ENCODE results near the gene WDR20. TPM values are rescaled to one million over a fixed set of nuclear protein-coding genes. Genes with fewer than 3 reads are reported as not detected.
A peak's percentile ranks its signal among the peaks of the same experiment; 100 is the strongest.
"Not testable (repeated sequence)": the region's sequence is repeated elsewhere in the genome, so short reads cannot be mapped to it uniquely, and the experiment has no call there.

The WDR20 gene
- total RNA-seq, 2 experiments from 2014 or later: 32.6 to 33.6 TPM

- DNase-seq (peak; percentile 69), ATAC-seq (peak; percentile 13)
- Mint-ChIP-seq H3K4me1 (peaks cover 27% of the 10 kb centered on the region), H3K27me3 (no peaks in the 10 kb centered on the region), H3K4me3 (peak overlapping the region; percentile 85), H3K27ac (peak overlapping the region; percentile 93), H3K9me3 (ENCODE audit: low read depth) (no peaks in the 10 kb centered on the region), H3K36me3 (peaks cover 4% of the 10 kb centered on the region)
- CTCF ChIA-PET: interaction anchor here (1.9 to 2.1 kb wide), 2 partner anchors 44 to 174 kb away, joined by 4 to 10 read pairs; no protein-coding TSS in a partner anchor
Observed at GRCh38 chr14:102140027-102140749, 491 bp downstream of the WDR20 start.

- H3K36me3 Mint-ChIP-seq: peaks cover 4% of the 10 kb centered on the region
- no peaks in the 10 kb centered on the region for H3K27me3 Mint-ChIP-seq
- H3K4me1 Mint-ChIP-seq: peaks cover 27% of the 10 kb centered on the region
- DNase-seq: no peak
- H3K27ac Mint-ChIP-seq: peak overlapping the region; percentile 93
- ATAC-seq: no peak
- H3K4me3 Mint-ChIP-seq: peak overlapping the region; percentile 85
- no peaks in the 10 kb centered on the region for H3K9me3 Mint-ChIP-seq (ENCODE audit: low read depth)
- CTCF ChIA-PET: no interaction called here
Observed at GRCh38 chr14:102140750-102141145, 1.1 kb downstream of the WDR20 start.

- CTCF ChIA-PET: no interaction called here
- H3K36me3 Mint-ChIP-seq: peaks cover 7% of the 10 kb centered on the region
- no peaks in the 10 kb centered on the region for H3K27me3 Mint-ChIP-seq
Observed at GRCh38 chr14:102141797-102142196, 2.1 kb downstream of the WDR20 start.

GRCh38 chr14:102144914-102145313 is 5.2 kb downstream of the WDR20 start:
- no peaks in the 10 kb centered on the region for H3K9me3 Mint-ChIP-seq (ENCODE audit: low read depth)
- peaks cover 13% of the 10 kb centered on the region for H3K36me3 Mint-ChIP-seq
- H3K4me3 Mint-ChIP-seq: no peak overlapping the region
- ATAC-seq (no peak), DNase-seq (no peak)
- peaks cover 31% of the 10 kb centered on the region for H3K4me1 Mint-ChIP-seq
- H3K27ac Mint-ChIP-seq: no peak overlapping the region
- H3K27me3 Mint-ChIP-seq: no peaks in the 10 kb centered on the region
- CTCF ChIA-PET: interaction anchor here (0.8 to 1.4 kb wide), 3 partner anchors 12 to 49 kb away, joined by 3 read pairs; no protein-coding TSS in a partner anchor

More at GRCh38 chr14:102141797-102142196, 2.1 kb downstream of the WDR20 start:
- ATAC-seq (no peak), DNase-seq (no peak)
- Mint-ChIP-seq H3K4me3 (no peak overlapping the region), H3K27ac (no peak overlapping the region), H3K4me1 (peaks cover 33% of the 10 kb centered on the region), H3K9me3 (ENCODE audit: low read depth) (no peaks in the 10 kb centered on the region)

GRCh38 chr14:102145395-102145794 is 5.7 kb downstream of the WDR20 start:
- no peaks in the 10 kb centered on the region for H3K27me3 Mint-ChIP-seq
- peaks cover 31% of the 10 kb centered on the region for H3K4me1 Mint-ChIP-seq
- no peaks in the 10 kb centered on the region for H3K9me3 Mint-ChIP-seq (ENCODE audit: low read depth)
- no peak for DNase-seq
- H3K27ac Mint-ChIP-seq: no peak overlapping the region
- CTCF ChIA-PET: interaction anchor here (1.2 to 1.4 kb wide), 2 partner anchors 12 to 16 kb away, joined by 3 read pairs; no protein-coding TSS in a partner anchor
- H3K4me3 Mint-ChIP-seq: no peak overlapping the region
- ATAC-seq: no peak
- peaks cover 15% of the 10 kb centered on the region for H3K36me3 Mint-ChIP-seq

- DNase-seq: no peak
Observed at GRCh38 chr14:102146423-102146822, 6.7 kb downstream of the WDR20 start.

GRCh38 chr14:102150083-102150482 is 10.4 kb downstream of the WDR20 start:
- no peaks in the 10 kb centered on the region for H3K27me3 Mint-ChIP-seq
- H3K4me1 Mint-ChIP-seq: peaks cover 18% of the 10 kb centered on the region
- H3K27ac Mint-ChIP-seq: no peak overlapping the region
- CTCF ChIA-PET: interaction anchor here (1.1 kb wide), 1 partner anchor 15 kb away, joined by 3 read pairs; no protein-coding TSS in a partner anchor
- H3K36me3 Mint-ChIP-seq: peaks cover 39% of the 10 kb centered on the region
- H3K4me3 Mint-ChIP-seq: no peak overlapping the region
- DNase-seq: no peak
- H3K9me3 Mint-ChIP-seq (ENCODE audit: low read depth): no peaks in the 10 kb centered on the region
- ATAC-seq: no peak

More at GRCh38 chr14:102146423-102146822, 6.7 kb downstream of the WDR20 start:
- CTCF ChIA-PET: no interaction called here
- Mint-ChIP-seq H3K27ac (no peak overlapping the region), H3K9me3 (ENCODE audit: low read depth) (no peaks in the 10 kb centered on the region), H3K27me3 (no peaks in the 10 kb centered on the region), H3K4me3 (no peak overlapping the region), H3K4me1 (peaks cover 21% of the 10 kb centered on the region), H3K36me3 (peaks cover 23% of the 10 kb centered on the region)
- no peak for ATAC-seq

- Mint-ChIP-seq H3K4me1 (peaks cover 20% of the 10 kb centered on the region), H3K9me3 (ENCODE audit: low read depth) (no peaks in the 10 kb centered on the region), H3K4me3 (no peak overlapping the region), H3K36me3 (peaks cover 41% of the 10 kb centered on the region), H3K27ac (no peak overlapping the region), H3K27me3 (no peaks in the 10 kb centered on the region)
- DNase-seq (no peak), ATAC-seq (no peak)
- CTCF ChIA-PET: interaction anchor here (0.7 kb wide), 1 partner anchor 192 kb away, joined by 3 read pairs; no protein-coding TSS in a partner anchor
Observed at GRCh38 chr14:102150744-102151143, 11.0 kb downstream of the WDR20 start.

GRCh38 chr14:102151411-102151810 is 11.7 kb downstream of the WDR20 start:
- DNase-seq; H3K4me3 Mint-ChIP-seq; CTCF ChIA-PET; H3K9me3 Mint-ChIP-seq (ENCODE audit: low read depth); H3K27ac Mint-ChIP-seq; H3K27me3 Mint-ChIP-seq; ATAC-seq: not testable (repeated sequence)
- peaks cover 39% of the 10 kb centered on the region for H3K36me3 Mint-ChIP-seq
- peaks cover 16% of the 10 kb centered on the region for H3K4me1 Mint-ChIP-seq

- H3K27ac Mint-ChIP-seq: no peak overlapping the region
- CTCF ChIA-PET: interaction anchor here (1.2 kb wide), 1 partner anchor 11 kb away, joined by 3 read pairs; no protein-coding TSS in a partner anchor
Observed at GRCh38 chr14:102154121-102154520, 14.4 kb downstream of the WDR20 start.

GRCh38 chr14:102154821-102155549 is 15.3 kb downstream of the WDR20 start:
- H3K4me1 Mint-ChIP-seq: peaks cover 8% of the 10 kb centered on the region
- H3K4me3 Mint-ChIP-seq: no peak overlapping the region
- no peaks in the 10 kb centered on the region for H3K9me3 Mint-ChIP-seq (ENCODE audit: low read depth)
- no peak for DNase-seq
- H3K36me3 Mint-ChIP-seq: peaks cover 31% of the 10 kb centered on the region
- ATAC-seq: no peak
- CTCF ChIA-PET: no interaction called here
- H3K27me3 Mint-ChIP-seq: no peaks in the 10 kb centered on the region
- no peak overlapping the region for H3K27ac Mint-ChIP-seq

More at GRCh38 chr14:102154121-102154520, 14.4 kb downstream of the WDR20 start:
- Mint-ChIP-seq H3K9me3 (ENCODE audit: low read depth) (no peaks in the 10 kb centered on the region), H3K4me1 (peaks cover 8% of the 10 kb centered on the region), H3K27me3 (no peaks in the 10 kb centered on the region), H3K36me3 (peaks cover 33% of the 10 kb centered on the region), H3K4me3 (no peak overlapping the region)
- DNase-seq (no peak), ATAC-seq (no peak)

GRCh38 chr14:102157346-102157745 is 17.6 kb downstream of the WDR20 start:
- Mint-ChIP-seq H3K27ac (no peak overlapping the region), H3K4me1 (peaks cover 6% of the 10 kb centered on the region)
- ATAC-seq: no peak

GRCh38 chr14:102158797-102159196 is 19.1 kb downstream of the WDR20 start:
- no peak overlapping the region for H3K4me3 Mint-ChIP-seq
- no peaks in the 10 kb centered on the region for H3K9me3 Mint-ChIP-seq (ENCODE audit: low read depth)
- ATAC-seq (no peak), DNase-seq (no peak)
- H3K4me1 Mint-ChIP-seq: peaks cover 6% of the 10 kb centered on the region
- CTCF ChIA-PET: interaction anchor here (0.8 kb wide), 1 partner anchor 9 kb away, joined by 3 read pairs; no protein-coding TSS in a partner anchor
- H3K27ac Mint-ChIP-seq: no peak overlapping the region
- no peaks in the 10 kb centered on the region for H3K27me3 Mint-ChIP-seq
- peaks cover 4% of the 10 kb centered on the region for H3K36me3 Mint-ChIP-seq

More at GRCh38 chr14:102157346-102157745, 17.6 kb downstream of the WDR20 start:
- no peak for DNase-seq
- Mint-ChIP-seq H3K36me3 (peaks cover 13% of the 10 kb centered on the region), H3K27me3 (no peaks in the 10 kb centered on the region), H3K4me3 (no peak overlapping the region), H3K9me3 (ENCODE audit: low read depth) (no peaks in the 10 kb centered on the region)
- CTCF ChIA-PET: interaction anchor here (1.3 kb wide), 1 partner anchor 12 kb away, joined by 3 read pairs; no protein-coding TSS in a partner anchor

Data from activated CD8-positive, alpha-beta memory T cell treated with anti-CD3 and anti-CD28 coated beads, Interleukin-2, amount 10 ng/mL, durations not matched to agents 7 days and 5 days (primary cell).